ENCODE measurements around the gene IL1RAPL2. TPM values are rescaled to one million over a fixed set of nuclear protein-coding genes. Genes with fewer than 3 reads are reported as not detected.

The IL1RAPL2 gene
- total and polyA plus RNA-seq, 10 of the 15 experiments (the other 5 are each of a cell fraction or from before 2014, with no cell fraction given): 0.19 TPM; not detected in 9

- Histone ChIP-seq H3K27ac (ENCODE audit: control insufficient read depth, insufficient read depth) (no peak overlapping the region), H3K9ac (ENCODE audit: control insufficient read depth, insufficient read depth, low read length) (no peak overlapping the region), H3K4me1 (ENCODE audit: control insufficient read depth, insufficient read depth, low read length) (no peaks in the 10 kb centered on the region), H2AFZ (ENCODE audit: control insufficient read depth, low read depth, low read length) (no peak overlapping the region), H3K4me2 (ENCODE audit: control insufficient read depth, insufficient read depth) (no peak overlapping the region), H3K27me3 (replicated peaks in 1 of 2; ENCODE audit: control insufficient read depth in 2 of 2, insufficient read depth in 2 of 2, low read length in 1 of 2) (no peaks in the 10 kb centered on the region), H3K36me3 (ENCODE audit: control insufficient read depth in 2 of 2, insufficient read depth in 2 of 2, low read length in 1 of 2) (no peaks in the 10 kb centered on the region), H4K20me1 (ENCODE audit: control insufficient read depth, insufficient read depth) (no peaks in the 10 kb centered on the region), H3K79me2 (ENCODE audit: control insufficient read depth, insufficient read depth, low read length) (no peaks in the 10 kb centered on the region), H3K9me3 (replicated peaks; ENCODE audit: control insufficient read depth, insufficient read depth, low read length) (no peaks in the 10 kb centered on the region), H3K4me3 (no peak overlapping the region)
- intact Hi-C loops (cut with micrococcal nuclease; ENCODE audit: unreplicated experiment) (no loop called here), in situ Hi-C loops (cut with MboI) (no loop called here)
- DNase-seq (ENCODE audit: low read depth, low spot score): no peak
- WGBS (ENCODE audit: insufficient coverage, insufficient replicate concordance, low lambda C conversion rate, missing lambda C conversion rate): 2% methylated on average over 3 of the region's 3 CpGs
- TF ChIP-seq NFIC (IDR thresholded peaks at IDR 0.05; ENCODE audit: low read depth, low read length): no peak
- no peak for TF ChIP-seq SKIL (IDR thresholded peaks at IDR 0.05; ENCODE audit: low read depth, poor library complexity, severe bottlenecking)
- no peak for TF ChIP-seq NR2F1 (conservative IDR thresholded peaks at IDR 0.05)
- no peak for TF ChIP-seq ZNF207 (IDR thresholded peaks at IDR 0.05; ENCODE audit: borderline replicate concordance)
- no peak for TF ChIP-seq ETV6 (conservative IDR thresholded peaks at IDR 0.05 in 1 of 2, IDR thresholded peaks at IDR 0.05 in 1 of 2; ENCODE audit: borderline replicate concordance in 1 of 2, low read depth in 1 of 2)
- TF ChIP-seq SP1 (IDR thresholded peaks at IDR 0.05; ENCODE audit: low read depth, low read length): no peak
- TF ChIP-seq NFXL1 (IDR thresholded peaks at IDR 0.05; ENCODE audit: borderline replicate concordance): no peak
- SMC1A ChIA-PET (ENCODE audit: uncharacterized antibody, unreplicated experiment): no interaction called here
- no peak for ATAC-seq
- CTCF ChIA-PET: no interaction called here
- BruUV-seq (replicated peaks): no TSS peak
- POLR2A ChIA-PET: no interaction called here
- RAD21 ChIA-PET (ENCODE audit: unreplicated experiment): no interaction called here
- no peak for FAIRE-seq
These were observed 115.2 kb downstream of the IL1RAPL2 start for GRCh38 chrX:104681214-104681613.
